ENCODE measurements around the gene ZNF780A. TPM values are rescaled to one million over a fixed set of nuclear protein-coding genes. Genes with fewer than 3 reads are reported as not detected.

Gene ZNF780A
- 9.7 and 14.0 TPM in 2 replicates for total RNA-seq (2022)
- Bru-seq, nascent RNA: percentile 80 among the genes with signal in this experiment
- BruChase-seq, experiment 1, labeled RNA remaining after a 6-hour chase: percentile 84 among the genes with signal in this experiment
- BruChase-seq, experiment 2, labeled RNA remaining after a 2-hour chase: percentile 94 among the genes with signal in this experiment
- long read RNA-seq, partial matches to known transcripts: 0 of 7 reads
- long read RNA-seq, other reads (novel, unspliced or antisense): 0 of 7 reads

- Mint-ChIP-seq H3K4me1 (ENCODE audit: insufficient read depth, unreplicated experiment) (peaks cover 12% of the 10 kb centered on the region), H3K27me3 (ENCODE audit: insufficient read depth, unreplicated experiment) (no peaks in the 10 kb centered on the region), H3K27ac (ENCODE audit: low read depth, unreplicated experiment) (peak within 1 kb of the TSS; percentile 97), H3K4me3 (ENCODE audit: unreplicated experiment) (peak within 1 kb of the TSS; percentile 98), H3K36me3 (ENCODE audit: insufficient read depth, unreplicated experiment) (no peaks in the 10 kb centered on the region), H3K9me3 (ENCODE audit: unreplicated experiment) (peaks cover 14% of the 10 kb centered on the region)
- DNase-seq (ENCODE audit: unreplicated experiment): peak; percentile 65
- TSS peak; percentile 51 for BruUV-seq (replicated peaks)
- CTCF ChIA-PET: interaction anchor here (0.6 kb wide), 2 partner anchors 119 to 480 kb away, joined by 3 to 5 read pairs; no protein-coding TSS in a partner anchor
- POLR2A ChIA-PET: interaction anchor here (0.6 to 2.3 kb wide), 18 partner anchors 10 to 741 kb away, joined by 3 to 16 read pairs (median 4); partner anchors contain the start of genes PSMC4, ZNF546 and ZNF780B
- TF ChIP-seq, protein P1, sequence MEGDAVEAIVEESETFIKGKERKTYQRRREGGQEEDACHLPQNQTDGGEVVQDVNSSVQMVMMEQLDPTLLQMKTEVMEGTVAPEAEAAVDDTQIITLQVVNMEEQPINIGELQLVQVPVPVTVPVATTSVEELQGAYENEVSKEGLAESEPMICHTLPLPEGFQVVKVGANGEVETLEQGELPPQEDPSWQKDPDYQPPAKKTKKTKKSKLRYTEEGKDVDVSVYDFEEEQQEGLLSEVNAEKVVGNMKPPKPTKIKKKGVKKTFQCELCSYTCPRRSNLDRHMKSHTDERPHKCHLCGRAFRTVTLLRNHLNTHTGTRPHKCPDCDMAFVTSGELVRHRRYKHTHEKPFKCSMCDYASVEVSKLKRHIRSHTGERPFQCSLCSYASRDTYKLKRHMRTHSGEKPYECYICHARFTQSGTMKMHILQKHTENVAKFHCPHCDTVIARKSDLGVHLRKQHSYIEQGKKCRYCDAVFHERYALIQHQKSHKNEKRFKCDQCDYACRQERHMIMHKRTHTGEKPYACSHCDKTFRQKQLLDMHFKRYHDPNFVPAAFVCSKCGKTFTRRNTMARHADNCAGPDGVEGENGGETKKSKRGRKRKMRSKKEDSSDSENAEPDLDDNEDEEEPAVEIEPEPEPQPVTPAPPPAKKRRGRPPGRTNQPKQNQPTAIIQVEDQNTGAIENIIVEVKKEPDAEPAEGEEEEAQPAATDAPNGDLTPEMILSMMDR (IDR thresholded peaks at IDR 0.05; ENCODE audit: unreplicated experiment): no peak
- intact Hi-C loops (cut with micrococcal nuclease): loop anchor here (1.0 to 2.0 kb wide), 2 partner anchors 94 to 119 kb away; partner anchors contain the start of genes PSMC4 and ZNF546
Observed at GRCh38 chr19:40090241-40091204, at the start of gene ZNF780A. Gene ZNF780A, minus strand, starts transcription at chr19:40090943. Its CDS starts 6,190 bp downstream, at chr19:40084753.

DNA sequence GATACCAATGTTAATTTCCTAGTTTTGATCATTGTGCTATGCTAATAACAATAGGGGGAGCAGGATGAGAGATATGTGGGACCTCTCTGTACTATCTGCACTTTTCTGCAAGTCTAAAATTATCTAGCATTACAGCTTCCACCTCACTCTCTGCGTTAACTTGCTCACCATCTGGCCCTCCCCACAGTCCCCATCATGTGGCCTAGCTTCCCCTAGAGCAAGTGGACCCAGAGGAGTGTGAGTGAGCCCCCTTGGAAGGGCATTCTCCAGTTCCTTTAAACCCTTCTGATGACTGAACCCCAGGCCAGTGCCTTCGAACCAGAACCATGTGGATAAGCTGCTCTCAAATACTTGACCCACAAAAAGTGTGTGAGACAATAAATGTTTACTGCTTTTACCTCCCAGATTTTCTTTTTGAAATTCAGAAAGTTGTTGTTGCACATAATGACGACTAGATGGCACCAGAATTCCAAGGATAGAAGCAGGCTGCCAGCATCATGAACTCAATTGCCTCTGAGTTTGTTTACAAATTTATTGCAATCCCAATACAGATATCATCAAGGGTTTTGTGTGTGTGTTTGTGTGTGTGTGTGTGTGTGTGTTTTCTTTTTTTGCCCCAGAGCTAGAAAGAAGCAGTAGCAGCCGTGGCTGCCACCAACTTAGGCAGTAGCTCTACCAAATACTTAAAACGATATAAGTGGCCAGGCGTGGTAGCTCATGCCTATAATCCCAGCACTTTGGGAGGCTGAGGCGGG lies 49.0 kb upstream of the ZNF780A start:
- CTCF ChIA-PET: interaction anchor here (0.5 to 2.1 kb wide), 40 partner anchors 11 to 684 kb away, joined by 3 to 36 read pairs (median 4); partner anchors contain the start of gene TTC9B
- DNase-seq (ENCODE audit: unreplicated experiment): peak; percentile 63
- Mint-ChIP-seq H3K4me3 (ENCODE audit: unreplicated experiment) (no peak overlapping the region), H3K9me3 (ENCODE audit: unreplicated experiment) (no peaks in the 10 kb centered on the region), H3K4me1 (ENCODE audit: insufficient read depth, unreplicated experiment) (no peaks in the 10 kb centered on the region), H3K36me3 (ENCODE audit: insufficient read depth, unreplicated experiment) (no peaks in the 10 kb centered on the region), H3K27me3 (ENCODE audit: insufficient read depth, unreplicated experiment) (peaks cover 34% of the 10 kb centered on the region), H3K27ac (ENCODE audit: low read depth, unreplicated experiment) (no peak overlapping the region)
- no TSS peak for BruUV-seq (replicated peaks)
- POLR2A ChIA-PET: interaction anchor here (0.5 to 0.6 kb wide), 2 partner anchors 26 to 478 kb away, joined by 3 read pairs; no protein-coding TSS in a partner anchor
- TF ChIP-seq, protein P1 (IDR thresholded peaks at IDR 0.05; ENCODE audit: unreplicated experiment): peak; percentile 76
- intact Hi-C loops (cut with micrococcal nuclease): loop anchor here (1.0 to 10.0 kb wide), 4 partner anchors 83 to 495 kb away; no protein-coding TSS in a partner anchor

DNA sequence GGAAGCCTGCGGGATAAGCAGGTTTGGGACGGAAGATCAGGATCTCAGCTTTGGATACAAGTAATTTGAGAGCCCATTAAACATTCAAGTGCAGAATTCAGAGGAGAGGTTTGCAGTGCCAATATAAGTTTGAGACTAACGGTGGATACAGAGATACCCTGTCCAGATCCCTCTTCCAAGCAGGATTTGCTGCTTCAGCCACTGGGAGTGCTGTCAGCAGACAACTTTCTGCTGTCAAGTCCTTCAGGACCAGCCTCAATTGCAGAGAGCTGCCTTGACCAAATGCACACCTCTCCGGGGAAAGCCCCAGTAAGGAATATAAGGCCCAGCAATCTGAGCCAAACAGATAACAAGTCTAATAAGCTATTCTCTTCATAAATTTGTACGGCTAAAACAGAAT lies 46.1 kb upstream of the ZNF780A start:
- Mint-ChIP-seq H3K9me3 (ENCODE audit: unreplicated experiment) (no peaks in the 10 kb centered on the region), H3K4me3 (ENCODE audit: unreplicated experiment) (no peak overlapping the region), H3K27ac (ENCODE audit: low read depth, unreplicated experiment) (no peak overlapping the region), H3K36me3 (ENCODE audit: insufficient read depth, unreplicated experiment) (no peaks in the 10 kb centered on the region), H3K4me1 (ENCODE audit: insufficient read depth, unreplicated experiment) (no peaks in the 10 kb centered on the region), H3K27me3 (ENCODE audit: insufficient read depth, unreplicated experiment) (peaks cover 48% of the 10 kb centered on the region)
- BruUV-seq (replicated peaks): no TSS peak
- TF ChIP-seq, protein P1 (IDR thresholded peaks at IDR 0.05; ENCODE audit: unreplicated experiment): no peak
- ChIA-PET CTCF (interaction anchor here (0.5 to 0.9 kb wide), 3 partner anchors 14 to 1734 kb away, joined by 3 to 4 read pairs (median 3); no protein-coding TSS in a partner anchor), POLR2A (no interaction called here)
- intact Hi-C loops (cut with micrococcal nuclease): no loop called here
- DNase-seq (ENCODE audit: unreplicated experiment): no peak
